CD4-positive, alpha-beta T cell treated with Interleukin-17A for 1 hour (primary cell): ENCODE results near the gene ZNF317.

Source experiments
- DNase-seq: peaks from one replicate; pipeline ENCODE4 v3.0.0-alpha.2; 2020

The ZNF317 gene

DNA sequence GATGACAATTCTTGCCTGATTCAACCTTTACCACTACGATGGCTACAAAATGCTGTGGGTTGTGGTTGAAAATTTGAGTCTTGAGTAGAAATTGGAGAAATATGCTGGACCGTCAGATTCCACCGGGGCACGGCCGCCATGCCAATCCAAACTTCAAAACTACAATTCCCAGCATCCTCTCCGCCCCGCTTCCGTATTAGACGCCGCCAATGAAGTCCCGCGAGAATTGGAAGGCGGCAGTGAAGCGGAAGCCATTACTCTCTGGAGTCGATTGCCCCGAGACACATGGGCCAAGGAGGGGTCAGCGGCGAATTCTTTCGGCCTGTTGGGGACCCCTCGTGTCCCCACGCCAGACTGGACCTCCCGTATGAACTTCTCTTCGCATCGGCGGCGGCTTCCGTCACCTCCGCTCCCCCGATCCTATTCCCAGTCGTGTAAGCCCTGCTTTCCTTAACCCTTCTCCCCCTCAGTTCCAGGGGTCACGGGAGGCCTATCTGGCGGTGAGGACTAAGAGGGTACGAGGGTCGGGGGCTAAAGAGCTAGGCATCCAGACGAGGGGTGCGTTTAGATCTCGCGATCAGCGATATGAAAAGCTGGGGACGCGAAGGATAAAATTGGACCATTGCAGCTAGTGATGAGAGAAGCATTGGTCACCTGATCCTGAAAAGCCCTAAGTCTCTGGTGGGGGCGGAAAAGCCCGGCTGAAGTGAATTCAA, at the start of gene ZNF317:
TSS of gene ZNF317 (plus strand) at position 239 of the 716 bp plus-strand sequence. CDS start 15,620 bp downstream, outside the sequence.
- DNase-seq, result peak; percentile 94

DNA sequence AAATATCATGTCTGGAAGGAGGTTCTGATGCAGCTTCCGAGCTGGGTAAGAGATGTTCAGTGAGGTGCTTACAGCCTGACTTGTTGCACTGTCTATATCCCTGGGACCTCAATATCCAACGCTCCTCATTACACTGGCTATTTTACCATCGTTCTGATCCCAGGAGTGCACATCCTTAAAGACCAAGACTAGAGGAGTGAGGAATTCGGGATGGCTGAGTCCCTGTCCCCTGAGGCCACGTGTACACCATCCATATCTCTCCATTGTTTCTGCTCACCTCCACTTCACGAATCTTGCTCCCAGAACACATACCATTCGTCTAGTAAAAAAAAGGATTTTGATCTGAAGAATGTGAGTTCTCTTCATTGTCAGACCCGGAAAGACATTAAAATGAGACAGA, 32.8 kb upstream of the ZNF317 start, which contains the start of gene OR7G2:
TSS of gene OR7G2 (minus strand) at position 101 of the 400 bp plus-strand sequence. CDS start 4,232 bp downstream, outside the sequence.
- DNase-seq, result no peak

DNA sequence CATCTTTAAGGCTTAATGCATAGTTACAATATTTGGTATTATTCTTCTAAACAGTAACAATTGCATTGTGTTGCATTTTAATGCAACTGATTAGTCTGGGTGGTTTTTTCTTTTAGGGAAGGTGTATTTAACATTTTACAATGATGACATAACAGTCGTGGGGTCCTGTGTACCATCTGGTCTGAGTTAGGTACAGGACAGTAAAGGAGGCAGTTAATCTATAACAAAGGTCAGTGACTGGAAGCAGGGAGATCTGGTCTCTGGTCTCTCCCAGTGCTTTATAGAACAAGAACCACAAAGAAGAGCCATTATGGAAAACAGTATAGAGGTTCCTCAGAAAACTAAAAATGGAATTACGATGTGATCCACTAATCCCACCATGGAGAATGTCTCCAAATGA, 30.2 kb upstream of the ZNF317 start:
- no peak for DNase-seq

DNA sequence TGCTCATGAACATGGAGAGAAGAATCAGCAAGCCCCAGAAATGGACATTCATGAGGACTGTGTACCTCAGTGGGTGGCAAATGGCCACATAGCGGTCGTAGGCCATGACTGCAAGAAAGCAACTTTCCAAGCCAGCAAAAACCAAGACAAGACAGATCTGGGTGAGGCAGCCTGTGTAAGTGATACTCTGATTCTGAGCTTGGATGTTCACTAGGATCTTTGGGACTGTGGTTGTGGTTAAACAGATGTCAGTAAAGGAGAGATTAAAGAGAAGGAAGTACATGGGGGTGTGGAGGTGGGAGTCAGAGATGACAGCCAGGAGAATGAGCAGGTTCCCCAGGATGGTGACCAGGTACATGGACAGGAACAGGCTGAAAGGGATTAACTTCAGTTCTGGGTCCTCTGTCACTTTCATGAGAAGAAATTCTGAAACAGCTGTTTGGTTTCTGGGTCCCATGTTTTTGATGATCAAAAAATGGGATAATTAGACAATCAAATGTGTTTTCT, 24.8 kb upstream of the ZNF317 start, which contains the start of gene OR7G1:
TSS of gene OR7G1 (minus strand) at position 457 of the 507 bp plus-strand sequence. CDS start at position 457, 0 bp downstream.
- no peak for DNase-seq

DNA sequence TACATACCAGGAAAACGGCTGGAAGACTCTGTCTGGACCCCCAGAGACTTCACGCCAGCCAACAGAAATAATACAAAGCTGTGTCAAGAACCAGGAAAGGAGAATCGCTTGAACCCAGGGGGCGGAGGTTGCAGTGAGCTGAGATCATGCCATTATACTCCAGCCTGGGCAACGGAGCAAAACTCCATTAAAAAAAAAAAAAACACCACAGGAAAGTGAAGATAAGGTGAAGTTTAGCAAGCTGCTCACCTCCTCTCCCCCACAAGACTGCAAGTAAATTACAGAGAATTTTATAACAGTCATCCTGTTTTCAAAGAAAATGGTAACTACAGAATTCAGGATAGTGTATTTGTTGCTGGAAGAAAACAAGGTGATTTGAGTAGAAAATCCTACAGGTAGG, 23.6 kb upstream of the ZNF317 start:
- DNase-seq, result no peak

DNA sequence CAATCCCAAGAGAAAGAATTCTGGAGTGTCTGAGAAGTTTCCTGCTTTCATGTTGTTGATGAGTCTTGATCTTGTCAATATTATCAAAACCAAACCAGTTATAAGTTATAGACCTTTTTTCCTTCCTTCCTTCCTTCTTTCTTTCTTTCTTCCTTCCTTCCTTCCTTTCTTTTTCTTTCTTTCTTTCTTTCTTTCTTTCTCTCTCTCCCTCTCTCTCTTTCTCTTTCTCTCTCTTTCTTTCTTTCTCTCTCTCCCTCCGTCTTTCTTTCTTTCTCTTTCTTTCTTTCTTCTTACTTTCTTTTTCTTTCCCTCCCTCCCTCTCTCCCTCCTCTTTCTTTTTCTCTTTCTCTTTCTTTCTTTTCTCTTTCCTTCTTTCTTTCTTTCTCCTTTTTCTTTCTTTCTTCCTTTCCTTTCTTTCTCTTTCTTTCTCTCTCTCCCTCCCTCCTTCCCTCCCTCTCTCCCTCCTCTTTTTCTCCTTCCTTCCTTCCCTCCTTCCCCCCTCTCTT, 13.2 kb upstream of the ZNF317 start, which contains the start of gene OR7G3:
TSS of gene OR7G3 (minus strand) at position 51 of the 506 bp plus-strand sequence. CDS start at position 51, 0 bp downstream.
- no peak for DNase-seq

DNA sequence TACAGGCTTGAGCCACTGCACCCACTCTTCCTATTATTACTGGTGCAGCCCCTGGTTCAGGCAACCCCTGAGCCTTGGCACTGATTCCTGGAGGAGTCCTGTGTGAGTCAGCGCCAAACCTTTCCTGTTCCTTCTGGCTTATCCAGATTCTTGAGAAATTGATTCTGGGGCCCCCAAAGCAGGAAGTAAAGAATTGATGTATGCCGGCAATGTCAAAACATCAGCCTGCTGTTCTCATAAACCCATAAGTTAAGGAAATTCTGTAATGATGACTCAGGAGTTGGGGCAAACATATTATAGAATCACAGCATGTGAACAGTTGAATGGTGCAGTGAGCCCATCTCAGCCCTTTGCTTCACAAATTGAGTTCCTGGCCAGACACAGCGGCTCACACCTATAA, 12.0 kb upstream of the ZNF317 start:
- DNase-seq, result no peak

DNA sequence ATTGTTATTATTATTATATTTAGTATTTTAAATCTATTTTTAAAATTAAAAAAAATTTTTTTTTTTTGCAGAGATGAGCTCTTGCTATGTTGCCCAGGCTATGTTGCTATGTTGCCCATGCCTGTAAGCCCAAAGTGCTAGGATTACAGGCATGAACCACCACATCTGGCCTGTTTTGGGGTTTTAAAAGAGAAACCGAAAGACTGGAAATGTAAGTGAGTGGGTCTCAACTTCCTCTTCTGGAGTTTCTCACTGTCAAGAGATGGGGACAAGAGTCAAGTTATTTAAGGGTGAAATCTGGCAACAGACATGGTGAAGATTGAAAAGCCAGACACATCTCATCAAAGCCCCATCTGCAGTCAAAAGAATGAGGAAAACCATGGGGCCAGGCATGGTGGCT, 9.2 kb upstream of the ZNF317 start:
- DNase-seq, result peak; percentile 10

DNA sequence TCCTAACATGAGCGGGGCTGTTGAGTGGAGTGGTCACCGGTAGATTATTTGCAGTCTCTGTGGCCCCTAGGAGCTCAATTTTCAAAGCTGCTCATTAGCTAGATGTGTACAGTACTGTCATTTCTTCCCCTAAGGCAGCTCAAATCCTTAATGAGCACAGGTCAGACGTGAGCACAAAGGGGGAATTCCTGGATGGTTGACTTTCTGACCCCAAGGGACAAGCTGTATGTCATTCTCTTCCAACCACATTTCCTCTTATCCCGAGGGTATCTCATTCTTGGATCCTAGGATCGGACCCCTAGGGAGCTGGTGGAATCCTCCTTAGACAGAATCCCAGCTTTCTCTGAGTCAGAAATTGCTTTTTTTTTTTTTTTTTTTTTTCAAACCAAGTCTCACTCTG, 7.8 kb upstream of the ZNF317 start:
- DNase-seq, result no peak

DNA sequence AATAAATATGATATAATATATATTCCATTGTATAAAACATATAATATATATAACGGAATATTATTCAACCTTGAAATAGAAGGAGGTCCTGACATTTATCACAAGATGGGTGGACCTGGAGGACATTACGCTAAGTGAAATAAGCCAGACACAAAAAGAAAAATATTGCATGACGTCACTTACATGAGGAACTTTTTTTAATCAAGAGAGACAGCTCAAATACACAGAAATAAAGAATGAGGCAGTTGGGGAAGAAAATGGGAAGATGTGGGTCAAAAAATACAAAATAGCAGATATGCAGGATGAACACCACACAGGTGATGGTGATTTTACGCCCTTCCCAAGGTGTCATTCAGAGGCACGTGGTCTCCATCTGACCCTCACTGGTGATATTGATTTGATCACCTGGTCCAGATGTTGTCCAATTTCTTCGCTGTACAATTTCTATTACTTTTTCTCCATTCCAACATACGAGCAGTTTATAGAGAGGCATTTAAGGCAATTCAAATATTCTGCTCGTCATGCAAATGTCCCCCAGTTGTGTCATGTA, 513 bp upstream of the ZNF317 start:
- DNase-seq, result no peak

DNA sequence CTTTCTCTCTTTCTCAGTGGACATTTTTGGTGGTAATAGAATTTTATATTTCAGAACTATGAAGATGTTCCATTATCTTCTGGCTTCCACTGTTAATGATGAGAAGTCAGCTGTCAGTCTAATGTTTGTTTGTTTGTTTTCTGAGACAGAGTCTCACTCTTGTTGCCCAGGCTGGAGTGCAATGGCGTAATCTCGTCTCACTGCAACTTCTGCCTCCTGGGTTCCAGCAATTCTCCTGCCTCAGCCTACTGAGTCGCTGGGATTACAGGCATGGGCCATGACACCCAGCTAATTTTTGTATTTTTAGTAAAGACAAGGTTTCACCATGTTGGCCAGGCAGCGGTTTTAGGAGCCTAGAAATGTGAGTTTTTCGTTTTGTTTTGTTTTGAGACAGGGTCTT, 4.7 kb downstream of the ZNF317 start:
- DNase-seq, result no peak

DNA sequence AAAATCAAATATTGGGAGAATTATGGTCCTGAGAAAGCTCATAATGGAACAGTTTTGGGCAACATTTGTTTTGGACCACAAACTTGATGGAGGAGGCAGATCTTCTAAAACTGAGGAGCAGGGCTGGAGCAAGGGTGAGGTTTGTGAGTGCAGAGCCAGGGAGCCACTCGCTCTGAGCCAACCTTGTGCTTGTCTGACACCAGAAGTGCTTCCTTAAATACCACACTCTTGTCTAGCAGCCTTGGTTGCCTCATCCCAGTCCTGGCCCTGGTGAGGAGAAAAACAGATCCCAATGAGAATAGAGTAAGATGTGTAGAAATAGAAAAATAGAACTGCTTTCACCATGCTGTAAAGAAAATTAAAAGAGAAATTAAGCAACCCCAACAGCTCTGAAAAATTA, 6.7 kb downstream of the ZNF317 start:
- DNase-seq, result no peak

DNA sequence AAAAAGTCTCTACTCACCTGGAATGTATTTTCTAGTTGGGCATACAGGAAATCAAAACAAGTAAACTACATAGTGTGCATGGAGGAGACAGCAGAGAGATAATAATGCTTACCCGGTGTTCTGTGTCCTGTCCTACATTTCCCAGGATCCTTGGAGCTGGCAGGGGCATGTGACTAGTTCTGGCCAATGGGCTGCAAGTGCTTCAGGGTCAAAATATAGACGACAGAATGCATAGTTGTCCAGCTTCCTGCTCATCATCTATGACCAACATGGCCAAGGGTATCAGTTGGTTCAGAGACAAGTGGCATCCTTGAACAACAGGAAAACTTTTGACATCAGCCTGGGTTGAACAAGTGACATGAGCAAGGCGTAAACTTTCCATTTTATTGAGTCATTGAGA, 8.5 kb downstream of the ZNF317 start:
- no peak for DNase-seq

DNA sequence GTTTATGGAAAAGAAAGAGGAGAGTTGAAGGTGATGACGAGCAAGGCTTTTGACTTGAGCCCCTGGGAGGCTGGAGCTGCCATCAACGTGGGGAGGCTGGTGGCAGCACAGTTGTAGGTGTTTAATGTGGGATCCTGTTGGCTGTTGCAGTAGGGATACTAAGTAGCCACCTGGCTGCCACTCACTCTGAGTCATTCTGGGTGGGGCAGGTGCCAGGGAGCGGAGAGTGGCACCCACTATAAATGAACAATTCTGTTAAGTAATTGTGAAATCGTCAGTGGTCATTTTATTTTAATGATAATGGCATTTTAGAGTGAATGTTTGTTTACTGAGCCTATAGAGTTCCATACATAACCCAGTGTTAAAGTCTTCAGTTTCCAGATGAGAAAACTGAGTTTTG, 9.8 kb downstream of the ZNF317 start:
- no peak for DNase-seq

DNA sequence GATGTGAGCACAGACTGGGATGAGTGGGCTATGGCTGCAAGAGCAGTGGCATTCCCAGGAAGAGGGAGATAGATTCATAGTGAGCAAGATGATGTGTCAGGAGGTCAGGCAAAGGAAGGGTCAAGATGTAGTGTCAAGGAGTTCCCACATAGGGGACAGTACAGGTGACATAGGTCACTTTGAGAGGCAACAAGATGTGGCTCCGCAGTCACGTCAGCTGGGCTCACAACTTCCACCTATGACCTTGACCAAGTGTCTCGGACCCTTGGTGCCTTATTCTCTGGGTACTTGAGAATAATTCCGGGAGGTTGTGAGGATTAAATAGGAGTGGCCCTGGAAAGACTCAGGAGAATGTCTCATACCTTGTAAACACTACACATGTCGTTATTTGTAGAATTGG, 10.5 kb downstream of the ZNF317 start:
- no peak for DNase-seq

DNA sequence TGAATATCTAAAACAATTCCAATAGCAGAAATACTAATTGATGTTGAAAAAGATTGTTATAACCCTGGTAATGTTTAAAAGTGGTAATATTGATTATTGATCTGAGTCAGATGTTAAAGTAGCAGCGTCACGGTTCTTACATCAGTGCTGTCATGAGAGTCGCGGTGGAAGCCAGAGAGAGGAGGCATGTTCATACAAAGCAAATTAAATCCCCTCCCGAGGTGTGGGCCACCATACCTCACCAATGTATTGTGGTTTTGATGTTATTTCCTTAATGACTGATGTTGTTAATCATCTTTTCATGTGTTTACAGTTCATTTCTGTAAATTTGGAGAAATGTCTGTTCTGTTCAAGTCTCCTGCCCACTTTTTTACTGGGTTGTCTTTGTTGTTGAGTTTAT, 11.2 kb downstream of the ZNF317 start:
- peak; percentile 8 for DNase-seq

DNA sequence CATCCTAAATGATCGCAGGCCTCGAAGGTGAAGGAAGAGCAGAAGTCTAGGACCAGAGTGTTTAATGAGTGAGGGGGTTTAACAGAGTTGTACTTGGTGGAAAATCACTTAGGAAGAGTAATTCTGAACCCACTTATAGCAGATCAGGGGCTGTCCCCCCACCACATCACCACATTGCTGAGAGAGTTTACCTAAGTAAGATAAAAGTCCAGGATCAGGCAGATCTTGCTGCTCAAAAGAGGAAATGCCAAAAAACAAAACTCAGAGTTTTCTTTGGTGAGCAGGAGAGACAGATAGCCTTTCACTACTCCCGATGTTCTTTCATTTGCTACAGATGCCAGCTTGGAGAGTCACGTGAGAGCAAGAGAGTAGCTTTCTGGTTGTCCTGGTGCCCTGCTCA, 15.4 kb downstream of the ZNF317 start:
- no peak for DNase-seq

DNA sequence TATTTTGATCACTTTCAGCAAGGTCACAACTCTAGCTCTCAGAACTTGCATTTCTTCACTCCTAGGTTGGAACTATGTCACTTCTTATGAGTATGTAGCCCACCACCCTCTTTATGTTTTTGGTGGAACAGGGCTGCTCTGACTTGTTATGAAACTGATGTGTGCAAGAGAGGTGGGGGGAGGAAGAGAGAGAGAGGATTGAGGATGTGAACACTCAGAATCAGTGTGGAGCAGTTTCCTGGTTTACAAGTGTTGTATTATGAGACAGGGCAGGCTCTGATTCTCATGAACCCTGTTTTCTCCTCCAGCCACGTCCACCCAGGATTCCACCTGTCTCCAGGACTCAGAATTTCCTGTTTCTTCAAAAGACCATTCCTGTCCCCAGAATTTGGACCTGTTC, 16.1 kb downstream of the ZNF317 start:
- no peak for DNase-seq

DNA sequence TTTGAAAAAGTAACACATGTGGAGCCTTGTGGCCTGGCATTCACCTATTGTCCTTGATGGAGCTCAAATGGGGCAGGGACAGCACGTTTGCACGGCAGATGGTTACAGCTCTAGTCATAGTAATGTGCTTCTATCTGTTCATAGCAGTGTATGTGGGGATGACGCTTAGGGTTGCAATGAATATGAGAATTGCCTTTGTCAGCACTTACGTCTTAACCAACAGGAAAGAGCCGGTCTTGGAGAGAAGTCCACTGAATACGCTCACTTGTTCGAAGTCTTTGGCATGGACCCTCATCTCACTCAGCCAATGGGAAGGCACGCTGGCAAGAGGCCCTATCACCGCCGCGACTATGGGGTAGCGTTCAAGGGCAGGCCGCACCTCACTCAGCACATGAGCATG, 19.7 kb downstream of the ZNF317 start:
- no peak for DNase-seq

DNA sequence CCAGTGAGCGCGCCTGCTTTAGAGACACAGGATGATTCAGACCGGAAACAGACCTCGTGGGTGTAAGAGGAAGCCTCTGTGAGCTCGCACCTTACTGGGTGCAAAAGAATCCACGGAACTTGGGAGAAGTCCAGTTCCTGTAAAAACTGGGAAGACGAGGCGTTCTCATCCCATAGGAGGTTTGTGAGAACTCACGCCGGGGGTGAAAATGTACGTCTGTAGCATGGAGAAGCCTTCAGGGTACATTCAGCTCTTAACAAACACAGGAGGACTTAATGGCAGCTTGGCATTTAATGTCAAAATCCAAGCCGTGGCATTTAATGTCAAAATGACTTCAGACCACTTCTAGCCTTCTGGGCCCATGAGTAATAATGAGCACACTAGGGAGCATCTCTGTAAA, 21.2 kb downstream of the ZNF317 start:
- no peak for DNase-seq

DNA sequence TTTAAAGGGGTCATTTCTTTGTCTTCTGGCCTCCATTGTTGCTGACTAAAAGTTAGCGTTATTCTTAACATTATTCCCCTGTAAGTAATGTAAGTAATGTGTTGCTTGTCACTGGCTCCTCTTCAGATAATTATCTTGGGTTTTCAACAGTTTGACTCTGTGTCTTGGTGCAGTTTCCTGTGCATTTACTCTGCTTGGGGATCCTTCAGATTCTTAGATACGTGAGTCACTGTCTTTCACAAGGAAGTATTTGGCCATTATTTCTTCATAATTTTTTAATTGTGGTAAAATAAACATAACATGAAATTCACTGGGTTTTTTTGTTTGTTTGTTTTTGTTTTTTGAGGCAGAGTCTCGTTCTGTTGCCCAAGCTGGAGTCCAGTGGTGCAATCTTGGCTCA, 25.1 kb downstream of the ZNF317 start:
- no peak for DNase-seq

DNA sequence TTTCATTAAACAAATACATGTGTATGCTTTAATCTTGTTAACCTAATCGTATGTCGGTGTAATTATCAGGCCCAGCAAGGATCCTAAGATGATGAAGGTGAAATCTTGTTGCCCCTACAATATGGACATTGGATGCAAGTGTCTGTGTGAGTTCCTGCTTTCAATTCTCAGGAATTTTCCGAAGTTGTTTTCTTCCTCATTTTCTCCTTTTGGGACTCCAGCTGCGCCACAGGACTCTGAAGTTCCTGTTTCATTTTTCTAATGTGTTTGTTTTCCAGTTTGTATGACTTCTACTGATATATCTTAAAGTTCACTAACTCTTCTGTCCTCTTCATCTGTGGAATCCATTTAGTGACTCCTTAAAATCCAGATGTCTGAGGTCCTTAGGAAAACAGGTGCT, 26.6 kb downstream of the ZNF317 start:
- no peak for DNase-seq

DNA sequence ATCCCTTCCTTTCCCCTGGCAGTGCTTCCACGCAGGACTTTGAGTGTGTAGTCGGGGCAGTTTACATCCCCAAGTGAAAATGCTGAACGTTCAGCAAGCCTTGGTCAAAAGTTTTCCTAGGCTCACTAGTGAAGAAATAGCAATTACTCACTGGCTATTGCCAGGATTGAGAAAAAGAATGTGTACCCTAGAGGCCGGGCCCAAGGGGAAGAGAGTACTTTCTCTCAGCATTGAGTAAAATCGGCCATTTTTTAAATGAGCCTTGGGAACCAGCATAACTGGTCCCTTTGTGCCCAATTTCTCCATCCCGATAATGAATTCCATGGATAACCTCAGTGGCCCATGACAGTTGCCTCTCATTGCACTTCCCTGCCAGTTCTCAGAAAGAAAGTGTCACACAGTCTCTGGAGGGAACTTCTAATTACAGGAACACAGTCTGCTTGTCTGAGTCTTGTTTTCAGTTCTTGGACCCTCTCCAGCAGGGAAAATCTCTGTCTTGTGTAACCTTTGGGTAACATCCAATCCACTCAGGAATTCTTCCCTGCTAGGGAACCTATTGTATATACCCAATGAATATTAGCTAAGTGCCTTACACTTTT, 31.3 kb downstream of the ZNF317 start:
- no peak for DNase-seq

DNA sequence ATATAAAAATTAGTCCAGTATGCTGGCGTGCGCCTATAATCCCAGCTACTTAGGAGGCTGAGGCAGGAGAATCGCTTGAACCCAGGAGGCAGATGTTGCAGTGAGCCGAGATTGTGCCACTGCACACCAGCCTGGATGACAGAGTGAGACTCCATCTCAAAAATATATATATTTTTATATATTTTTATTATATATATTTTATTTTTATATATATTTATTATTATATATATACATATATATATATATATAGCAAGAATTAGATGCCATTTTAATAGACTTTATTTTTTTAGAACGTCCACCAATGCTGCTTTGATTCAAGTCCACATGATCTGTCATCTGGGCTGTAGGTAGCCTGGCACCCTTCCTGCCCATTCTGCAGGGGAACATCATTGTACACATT, 35.1 kb downstream of the ZNF317 start:
- no peak for DNase-seq
